Measurements from ENCODE around the gene MLPH.

Gene MLPH

GRCh38 chr2:237469849-237470248 is 17.2 kb upstream of the MLPH start:
- Histone ChIP-seq H2AFZ (ENCODE audit: low read depth, low read length) (no peak overlapping the region), H3K9ac (ENCODE audit: low read depth, low read length) (no peak overlapping the region), H3K4me1 (ENCODE audit: insufficient read depth, low read length) (peaks cover 9% of the 10 kb centered on the region), H3K27me3 (ENCODE audit: insufficient read depth, low read length, poor library complexity) (no peaks in the 10 kb centered on the region), H4K20me1 (ENCODE audit: insufficient read depth, low read length) (no peaks in the 10 kb centered on the region), H3K4me2 (ENCODE audit: insufficient read depth, low read length) (no peak overlapping the region), H3K36me3 (ENCODE audit: insufficient read depth, low read length) (no peaks in the 10 kb centered on the region), H3K27ac (ENCODE audit: low read length) (no peak overlapping the region), H3K79me2 (ENCODE audit: insufficient read depth, low read length) (no peaks in the 10 kb centered on the region), H3K4me3 (ENCODE audit: low read depth in 1 of 2, low read length in 2 of 2) (no peak overlapping the region), H3K9me3 (ENCODE audit: insufficient read depth, low read length, severe bottlenecking) (no peaks in the 10 kb centered on the region)
- TF ChIP-seq, protein P1, sequence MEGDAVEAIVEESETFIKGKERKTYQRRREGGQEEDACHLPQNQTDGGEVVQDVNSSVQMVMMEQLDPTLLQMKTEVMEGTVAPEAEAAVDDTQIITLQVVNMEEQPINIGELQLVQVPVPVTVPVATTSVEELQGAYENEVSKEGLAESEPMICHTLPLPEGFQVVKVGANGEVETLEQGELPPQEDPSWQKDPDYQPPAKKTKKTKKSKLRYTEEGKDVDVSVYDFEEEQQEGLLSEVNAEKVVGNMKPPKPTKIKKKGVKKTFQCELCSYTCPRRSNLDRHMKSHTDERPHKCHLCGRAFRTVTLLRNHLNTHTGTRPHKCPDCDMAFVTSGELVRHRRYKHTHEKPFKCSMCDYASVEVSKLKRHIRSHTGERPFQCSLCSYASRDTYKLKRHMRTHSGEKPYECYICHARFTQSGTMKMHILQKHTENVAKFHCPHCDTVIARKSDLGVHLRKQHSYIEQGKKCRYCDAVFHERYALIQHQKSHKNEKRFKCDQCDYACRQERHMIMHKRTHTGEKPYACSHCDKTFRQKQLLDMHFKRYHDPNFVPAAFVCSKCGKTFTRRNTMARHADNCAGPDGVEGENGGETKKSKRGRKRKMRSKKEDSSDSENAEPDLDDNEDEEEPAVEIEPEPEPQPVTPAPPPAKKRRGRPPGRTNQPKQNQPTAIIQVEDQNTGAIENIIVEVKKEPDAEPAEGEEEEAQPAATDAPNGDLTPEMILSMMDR (IDR thresholded peaks at IDR 0.05; ENCODE audit: borderline replicate concordance, extremely low read depth, low read length, poor library complexity, severe bottlenecking), result no peak
- no peak for TF ChIP-seq EZH2 (IDR thresholded peaks at IDR 0.05; ENCODE audit: borderline replicate concordance, low read depth, low read length, severe bottlenecking)
- ATAC-seq (ENCODE audit: insufficient read depth, low read depth) (no peak), DNase-seq (no peak)

DNA sequence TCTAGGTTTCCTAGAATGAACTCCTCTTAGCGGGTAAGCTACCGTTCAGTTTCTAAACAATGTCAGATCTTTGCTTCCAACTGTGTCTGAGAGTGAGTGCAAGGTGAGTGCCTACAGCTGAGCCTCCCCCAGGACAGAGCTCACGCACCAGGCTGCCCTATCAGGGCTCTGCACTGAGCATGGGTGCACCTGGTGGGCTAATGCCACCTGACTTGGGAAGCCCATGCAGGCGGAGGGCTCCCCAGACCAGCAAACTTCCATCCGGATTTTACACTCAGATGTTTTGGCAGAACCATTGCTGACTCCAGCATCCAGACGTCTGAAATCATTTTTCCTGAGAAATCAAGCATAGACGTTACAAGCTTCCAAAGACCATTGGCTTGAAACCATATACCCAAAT is 16.1 kb upstream of the MLPH start:
- TF ChIP-seq, protein P1 (IDR thresholded peaks at IDR 0.05; ENCODE audit: borderline replicate concordance, extremely low read depth, low read length, poor library complexity, severe bottlenecking), result no peak
- no peak for TF ChIP-seq EZH2 (IDR thresholded peaks at IDR 0.05; ENCODE audit: borderline replicate concordance, low read depth, low read length, severe bottlenecking)
- no peak for DNase-seq
- Histone ChIP-seq H3K36me3 (ENCODE audit: insufficient read depth, low read length) (no peaks in the 10 kb centered on the region), H4K20me1 (ENCODE audit: insufficient read depth, low read length) (no peaks in the 10 kb centered on the region), H3K4me1 (ENCODE audit: insufficient read depth, low read length) (peaks cover 15% of the 10 kb centered on the region), H3K9ac (ENCODE audit: low read depth, low read length) (no peak overlapping the region), H3K27me3 (ENCODE audit: insufficient read depth, low read length, poor library complexity) (peaks cover 5% of the 10 kb centered on the region), H2AFZ (ENCODE audit: low read depth, low read length) (no peak overlapping the region), H3K4me2 (ENCODE audit: insufficient read depth, low read length) (no peak overlapping the region), H3K9me3 (ENCODE audit: insufficient read depth, low read length, severe bottlenecking) (no peaks in the 10 kb centered on the region), H3K4me3 (ENCODE audit: low read depth in 1 of 2, low read length in 2 of 2) (no peak overlapping the region), H3K79me2 (ENCODE audit: insufficient read depth, low read length) (no peaks in the 10 kb centered on the region), H3K27ac (ENCODE audit: low read length) (no peak overlapping the region)
- no peak for ATAC-seq (ENCODE audit: insufficient read depth, low read depth)

DNA sequence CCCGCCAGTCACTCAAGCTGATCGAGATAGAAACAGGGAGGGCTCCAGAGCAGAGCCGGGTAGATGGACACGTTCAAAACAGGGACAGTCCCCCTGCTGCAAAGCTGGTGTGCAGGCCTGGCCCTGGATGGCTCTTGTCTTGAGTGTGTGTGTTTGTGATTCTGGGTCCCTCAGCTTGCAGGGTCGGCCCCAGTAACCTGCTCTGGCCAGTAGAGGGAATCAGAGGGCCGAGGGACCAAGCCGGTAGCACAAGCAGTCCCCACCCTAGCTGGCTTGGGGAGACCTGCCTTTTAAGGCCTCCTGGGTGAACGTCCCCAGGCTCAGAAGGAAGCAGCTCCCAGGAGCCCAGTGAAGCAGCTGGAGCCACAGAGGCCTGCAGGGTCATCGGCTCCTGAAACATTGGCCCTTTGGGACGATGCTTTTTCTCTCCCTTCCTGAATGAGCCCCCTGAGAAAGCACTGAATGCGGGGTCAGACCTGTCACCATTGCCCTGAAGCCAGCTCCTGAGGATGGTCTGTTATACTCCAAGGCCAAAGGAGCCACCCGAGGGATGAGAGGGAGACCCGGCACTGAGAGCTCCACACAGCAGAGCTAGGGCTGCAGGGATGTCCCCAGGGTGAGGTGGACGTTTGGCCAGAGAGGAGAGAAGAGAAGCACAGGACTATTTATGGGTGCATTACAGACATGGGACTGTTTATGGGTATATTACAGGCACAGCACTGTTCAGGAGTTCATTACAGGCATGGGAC is 15.4 kb upstream of the MLPH start:
- H3K4me3 ChIP-seq (ENCODE audit: low read depth in 1 of 2, low read length in 2 of 2), result no peak overlapping the region
- H3K27me3 ChIP-seq (ENCODE audit: insufficient read depth, low read length, poor library complexity), result peaks cover 12% of the 10 kb centered on the region
- H3K4me2 ChIP-seq (ENCODE audit: insufficient read depth, low read length), result no peak overlapping the region
- no peak overlapping the region for H2AFZ ChIP-seq (ENCODE audit: low read depth, low read length)
- H3K9me3 ChIP-seq (ENCODE audit: insufficient read depth, low read length, severe bottlenecking), result no peaks in the 10 kb centered on the region
- no peaks in the 10 kb centered on the region for H3K36me3 ChIP-seq (ENCODE audit: insufficient read depth, low read length)
- peak; percentile 43 for DNase-seq
- ATAC-seq (ENCODE audit: insufficient read depth, low read depth), result no peak
- TF ChIP-seq, protein P1 (IDR thresholded peaks at IDR 0.05; ENCODE audit: borderline replicate concordance, extremely low read depth, low read length, poor library complexity, severe bottlenecking), result peak; percentile 67
- TF ChIP-seq EZH2 (IDR thresholded peaks at IDR 0.05; ENCODE audit: borderline replicate concordance, low read depth, low read length, severe bottlenecking), result no peak
- H3K4me1 ChIP-seq (ENCODE audit: insufficient read depth, low read length), result peaks cover 22% of the 10 kb centered on the region
- H4K20me1 ChIP-seq (ENCODE audit: insufficient read depth, low read length), result no peaks in the 10 kb centered on the region
- no peak overlapping the region for H3K9ac ChIP-seq (ENCODE audit: low read depth, low read length)
- H3K27ac ChIP-seq (ENCODE audit: low read length), result no peak overlapping the region
- no peaks in the 10 kb centered on the region for H3K79me2 ChIP-seq (ENCODE audit: insufficient read depth, low read length)

All from DND-41 (cell line).